NT2/D1 (cell line): ENCODE data around the gene LDLRAD4.

Experiments
- SUZ12 ChIP-seq: IDR thresholded peaks from 2 replicates; pipeline ENCODE4 v1.6.1; 2011; ENCODE audit not compliant: insufficient read length, insufficient read depth; ENCODE audit errors: extremely low read depth
- YY1 ChIP-seq: IDR thresholded peaks from 2 replicates; pipeline ENCODE4 v1.6.1; 2011; ENCODE audit not compliant: insufficient read length, insufficient read depth
- ZNF274 ChIP-seq: IDR thresholded peaks from 2 replicates; pipeline ENCODE4 v1.6.1; 2011; ENCODE audit warnings: mild to moderate bottlenecking, low read depth, low read length

DNA sequence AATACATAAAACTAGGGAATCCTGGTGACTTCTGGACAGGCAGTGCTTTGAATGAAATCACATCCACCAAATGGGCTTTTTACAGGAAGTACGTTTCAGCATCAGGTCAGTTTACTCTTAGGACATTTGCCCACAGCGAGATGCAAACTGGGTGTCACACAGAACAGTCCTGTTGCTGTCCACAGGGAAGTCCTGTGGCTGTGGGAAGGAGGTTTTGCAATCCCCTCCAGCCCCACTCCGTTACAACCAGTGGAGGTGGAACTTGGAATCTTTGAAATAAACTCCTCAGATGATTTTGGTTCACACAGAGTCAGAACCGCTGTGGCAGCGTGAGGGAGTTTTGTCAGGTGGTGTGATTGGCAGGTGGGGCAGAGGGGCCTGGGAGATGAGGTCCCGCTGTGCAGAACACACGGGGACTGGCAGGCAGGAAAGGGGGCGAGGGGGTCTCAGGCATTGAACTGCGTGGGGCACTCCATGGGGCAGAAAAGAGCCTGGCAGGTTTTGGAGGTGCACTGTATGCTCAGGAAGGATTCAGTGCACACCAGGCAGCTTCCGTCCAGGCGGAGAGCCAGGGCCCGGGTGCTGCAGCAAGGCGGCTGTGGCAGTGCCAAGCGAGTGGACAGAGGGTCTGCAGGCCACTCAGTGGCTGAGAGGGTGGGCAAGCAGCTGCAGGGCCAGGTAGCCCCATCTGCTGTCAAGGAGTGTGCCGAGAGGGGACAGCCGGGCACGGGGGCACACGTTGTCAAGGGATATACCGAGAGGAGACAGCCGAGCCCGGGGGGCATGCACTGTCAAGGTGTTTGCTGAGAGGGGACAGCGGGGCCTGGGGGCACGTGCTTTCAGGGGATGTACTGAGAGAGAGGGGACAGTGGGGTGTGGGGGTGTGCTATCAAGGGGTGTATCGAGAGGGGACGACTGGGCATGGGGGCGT is 148.7 kb downstream of the LDLRAD4 start:
- no peak for TF ChIP-seq ZNF274
- TF ChIP-seq SUZ12 = no peak
- no peak for TF ChIP-seq YY1
